WERI-Rb-1 (cell line): Measurements from ENCODE around the gene FZD2.

Experiments used
- DNase-seq: peaks from one replicate; pipeline ENCODE4 v3.0.0-alpha.2; 2020
- H3K27ac ChIP-seq: fragments of 250-450 bp; sonication (Bioruptor Pico); 2 replicates; pipeline ENCODE4 v1.5.1; 2020; ENCODE audit warnings: mild to moderate bottlenecking, moderate library complexity
- H3K27me3 ChIP-seq: fragments of 250-450 bp; sonication (Bioruptor Pico); 2 replicates; pipeline ENCODE4 v1.5.1; 2021; ENCODE audit warnings: mild to moderate bottlenecking, low read depth, moderate library complexity; ENCODE audit not compliant: insufficient read depth, severe bottlenecking
- H3K36me3 ChIP-seq: fragments of 250-450 bp; sonication (Bioruptor Pico); 2 replicates; pipeline ENCODE4 v1.5.1; 2020; ENCODE audit warnings: mild to moderate bottlenecking, moderate library complexity
- H3K4me3 ChIP-seq: 2 replicates; pipeline ENCODE4 v1.5.1; 2011; ENCODE audit warnings: low read depth, mild to moderate bottlenecking, control low read depth, low read length
- H3K9me3 ChIP-seq: fragments of 250-450 bp; sonication (Bioruptor Pico); 2 replicates; pipeline ENCODE4 v1.5.1; 2021; ENCODE audit warnings: mild to moderate bottlenecking, moderate library complexity; ENCODE audit not compliant: severe bottlenecking
- CTCF ChIP-seq: IDR thresholded peaks from 2 replicates; pipeline ENCODE4 v1.5.1; 2011; ENCODE audit warnings: low read depth, mild to moderate bottlenecking, control low read depth, inconsistent platforms, low read length

The FZD2 gene

GRCh38 chr17:44604116-44604761, 47.0 kb downstream of the FZD2 start:
- no peak overlapping the region for H3K4me3 ChIP-seq
- peaks cover 4% of the 10 kb centered on the region for H3K9me3 ChIP-seq
- H3K36me3 ChIP-seq = no peaks in the 10 kb centered on the region
- TF ChIP-seq CTCF = no peak
- H3K27me3 ChIP-seq = no peaks in the 10 kb centered on the region
- H3K27ac ChIP-seq = no peak overlapping the region
- no peak for DNase-seq

- no peak for DNase-seq
- Histone ChIP-seq H3K36me3 (no peaks in the 10 kb centered on the region), H3K4me3 (no peak overlapping the region), H3K27me3 (no peaks in the 10 kb centered on the region), H3K9me3 (peaks cover 4% of the 10 kb centered on the region), H3K27ac (no peak overlapping the region)
- no peak for TF ChIP-seq CTCF
Observed at GRCh38 chr17:44604768-44605485, 47.6 kb downstream of the FZD2 start.

- Histone ChIP-seq H3K4me3 (no peak overlapping the region), H3K9me3 (peaks cover 4% of the 10 kb centered on the region), H3K27me3 (no peaks in the 10 kb centered on the region), H3K36me3 (no peaks in the 10 kb centered on the region), H3K27ac (no peak overlapping the region)
- no peak for TF ChIP-seq CTCF
- DNase-seq = no peak
Observed at GRCh38 chr17:44606658-44607057, 49.4 kb downstream of the FZD2 start.

- TF ChIP-seq CTCF = no peak
- Histone ChIP-seq H3K9me3 (peaks cover 4% of the 10 kb centered on the region), H3K4me3 (no peak overlapping the region), H3K27me3 (no peaks in the 10 kb centered on the region), H3K36me3 (no peaks in the 10 kb centered on the region), H3K27ac (peak overlapping the region; percentile 38)
- peak; percentile 42 for DNase-seq
Observed at GRCh38 chr17:44607836-44608690, 50.8 kb downstream of the FZD2 start.

- H3K27ac ChIP-seq = peak overlapping the region; percentile 38
- no peaks in the 10 kb centered on the region for H3K36me3 ChIP-seq
- H3K4me3 ChIP-seq = no peak overlapping the region
- H3K27me3 ChIP-seq = no peaks in the 10 kb centered on the region
- peaks cover 4% of the 10 kb centered on the region for H3K9me3 ChIP-seq
- TF ChIP-seq CTCF = no peak
- DNase-seq = no peak
Observed at GRCh38 chr17:44608727-44609435, 51.6 kb downstream of the FZD2 start.
